ENCODE data around the gene CCDC51.
A peak's percentile ranks its signal among the peaks of the same experiment; 100 is the strongest.
"Not testable (repeated sequence)": the region's sequence is repeated elsewhere in the genome, so short reads cannot be mapped to it uniquely, and the experiment has no call there.

The CCDC51 gene

GRCh38 chr3:48439820-48440589 is at the start of gene CCDC51, which contains the start of gene TMA7:
TSS of gene CCDC51 (minus strand) at chr3:48440119. CDS start at chr3:48435128, 4,991 bp downstream.
TSS of gene TMA7 (plus strand) at chr3:48440257. CDS start at chr3:48440297, 40 bp downstream.
- DNase-seq: peak; percentile 98

- no peak for DNase-seq
Observed at GRCh38 chr3:48486952-48487351, 47.0 kb upstream of the CCDC51 start.

DNA sequence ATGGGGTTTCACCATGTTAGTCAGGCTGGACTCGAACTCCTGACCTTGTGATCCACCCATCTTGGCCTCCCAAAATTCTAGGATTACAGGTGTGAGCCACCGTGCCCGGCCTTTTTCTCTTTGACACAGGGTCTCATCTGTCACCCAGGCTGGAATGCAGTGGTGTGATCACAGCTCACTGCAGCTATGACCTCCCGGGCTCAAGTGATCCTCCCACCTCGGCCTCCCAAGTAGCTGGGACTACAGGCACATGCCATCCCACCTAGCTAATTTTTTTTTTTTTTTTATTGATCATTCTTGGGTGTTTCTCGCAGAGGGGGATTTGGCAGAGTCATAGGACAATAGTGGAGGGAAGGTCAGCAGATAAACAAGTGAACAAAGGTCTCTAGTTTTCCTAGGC is 42.9 kb upstream of the CCDC51 start:
- DNase-seq: not testable (repeated sequence)

DNA sequence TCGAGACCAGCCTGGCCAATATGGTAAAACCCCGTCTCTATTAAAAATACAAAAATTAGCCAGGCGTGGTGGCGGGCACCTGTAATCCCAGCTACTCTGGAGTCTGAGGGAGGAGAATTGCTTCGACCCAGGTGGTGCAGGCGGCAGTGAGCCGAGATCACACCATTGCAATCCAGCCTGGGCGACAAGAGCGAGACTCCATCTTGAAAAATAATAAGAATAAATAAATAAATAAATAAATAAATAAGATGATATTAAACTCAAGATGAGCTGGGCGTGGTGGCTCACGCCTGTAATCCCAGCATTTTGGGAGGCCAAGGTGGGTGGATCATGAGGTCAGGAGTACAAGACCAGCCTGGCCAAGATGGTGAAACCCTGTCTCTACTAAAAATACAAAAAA is 41.0 kb upstream of the CCDC51 start:
- not testable (repeated sequence) for DNase-seq

DNA sequence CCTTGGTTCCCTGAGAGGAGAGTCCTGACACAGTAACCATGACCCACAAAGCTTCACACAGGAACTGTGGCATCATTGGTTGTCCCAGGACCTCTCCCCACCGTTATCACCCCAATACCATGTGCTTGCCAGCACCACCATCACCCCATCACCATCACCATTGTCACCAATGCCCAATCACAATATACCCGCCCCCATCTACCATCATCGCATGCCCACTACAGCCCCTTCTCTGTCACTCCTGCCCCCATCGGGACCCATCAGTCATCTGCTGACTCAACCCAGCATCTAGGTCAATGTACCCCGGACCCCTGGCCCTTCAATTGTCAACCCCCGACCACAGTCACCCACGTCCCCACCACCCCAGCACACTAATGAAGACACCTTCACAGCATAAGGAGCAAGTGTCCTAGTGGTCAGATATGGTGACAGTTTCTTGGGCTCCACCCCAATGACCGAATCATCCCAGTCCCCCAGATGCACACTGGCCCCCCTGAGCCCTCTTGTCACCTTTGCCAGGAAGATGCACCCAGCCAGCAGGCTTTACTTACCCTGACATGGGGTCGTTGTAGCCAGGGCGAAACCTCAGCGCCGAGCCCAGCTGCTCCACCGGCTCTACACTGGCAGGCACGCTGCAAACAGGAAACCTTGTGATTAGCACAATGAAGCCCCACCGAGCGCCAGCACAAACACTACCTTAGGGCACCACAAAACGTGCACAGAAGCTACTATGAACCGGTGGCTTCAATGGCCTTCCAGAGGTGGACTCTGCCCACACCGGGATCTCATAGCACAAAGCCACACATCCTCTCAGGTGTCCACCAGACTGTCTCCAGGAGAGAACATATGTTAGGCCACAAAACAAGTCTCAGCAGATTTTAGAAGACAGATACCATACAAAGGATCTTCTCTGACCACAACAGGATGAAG is 39.0 kb upstream of the CCDC51 start:
- peak; percentile 69 for DNase-seq

DNA sequence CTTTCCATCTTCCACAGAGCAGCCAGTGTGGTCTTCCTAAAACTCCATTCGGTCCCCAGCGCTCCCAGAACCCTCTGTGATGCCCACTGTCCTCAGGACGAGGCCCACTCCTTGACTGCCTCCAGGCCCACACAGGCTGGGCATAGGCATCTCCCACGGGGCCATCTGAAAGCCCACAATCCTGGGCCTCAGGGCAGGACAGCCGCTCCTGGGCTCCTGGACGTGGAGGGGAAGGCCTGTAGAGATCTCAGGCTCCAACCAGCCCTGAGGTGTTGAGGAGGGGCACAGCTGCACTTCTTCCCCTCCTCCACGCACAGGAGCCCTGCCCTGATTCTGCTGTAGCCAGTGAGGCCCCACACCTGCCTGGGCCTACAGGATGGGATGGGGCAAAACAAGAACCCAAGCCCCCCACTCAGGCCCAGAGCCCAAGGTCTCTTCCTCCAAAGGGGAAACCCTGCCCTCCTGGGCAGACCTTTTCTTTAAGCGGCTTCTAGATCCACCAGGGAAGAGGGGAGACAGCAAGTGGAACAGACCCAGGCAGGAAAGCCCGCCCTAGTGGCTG is 38.1 kb upstream of the CCDC51 start:
- DNase-seq: no peak

DNA sequence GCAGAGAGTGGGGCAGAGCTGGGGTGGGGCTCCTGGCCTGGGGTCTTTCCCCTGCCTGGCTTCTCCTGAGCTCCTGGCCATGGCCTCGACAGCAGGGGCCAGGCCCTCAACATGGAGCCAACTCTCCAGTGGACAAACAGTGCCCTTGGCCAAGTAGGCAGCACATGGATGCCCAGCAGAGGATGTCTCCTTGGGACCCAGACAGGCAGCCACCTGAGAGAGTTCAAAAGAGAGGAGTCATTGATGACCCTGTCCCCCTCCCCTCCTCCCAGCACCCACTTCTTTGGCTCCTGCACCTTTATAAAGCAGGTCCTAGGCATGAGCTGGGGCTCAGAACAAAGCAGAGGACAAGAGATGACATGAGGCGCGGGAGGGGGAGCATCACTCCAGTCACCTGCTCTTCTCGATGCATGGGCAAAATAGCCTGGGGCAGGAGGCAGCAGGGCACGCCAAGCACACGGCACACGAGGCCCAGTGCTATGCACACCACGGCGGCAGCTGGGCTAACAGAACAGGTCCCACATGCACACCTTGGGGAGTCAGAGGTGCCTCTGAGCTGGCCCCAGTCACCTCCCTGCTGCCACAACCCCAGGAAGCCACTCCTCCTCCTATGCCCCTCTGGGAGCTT is 36.6 kb upstream of the CCDC51 start:
- no peak for DNase-seq

DNA sequence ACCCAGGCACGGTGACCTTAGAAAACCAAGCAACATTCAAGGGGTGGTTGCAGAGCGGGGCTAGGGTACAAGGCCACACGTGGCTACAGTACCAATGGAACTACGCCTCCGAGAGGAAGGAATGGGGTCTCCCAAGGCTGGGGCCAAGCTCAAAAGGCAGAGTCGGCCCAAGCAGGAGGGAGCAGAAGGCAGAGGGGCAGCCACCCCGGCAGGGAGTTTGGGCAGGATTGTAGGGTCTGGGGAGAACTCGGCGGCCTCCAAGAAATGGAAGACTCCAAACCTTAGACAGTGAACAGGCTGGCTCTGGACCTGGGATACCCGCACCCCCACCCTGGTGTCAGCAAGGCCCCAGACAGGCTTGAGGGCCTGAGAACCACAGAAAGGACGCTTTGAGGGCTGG is 35.3 kb upstream of the CCDC51 start:
- DNase-seq: no peak

GRCh38 chr3:48474619-48475018 is 34.7 kb upstream of the CCDC51 start:
- no peak for DNase-seq

GRCh38 chr3:48474031-48474430 is 34.1 kb upstream of the CCDC51 start:
- DNase-seq: not testable (repeated sequence)

- no peak for DNase-seq
Observed at GRCh38 chr3:48473617-48473952, 33.7 kb upstream of the CCDC51 start.

GRCh38 chr3:48472923-48473616 is 33.2 kb upstream of the CCDC51 start:
- DNase-seq: peak; percentile 97

DNA sequence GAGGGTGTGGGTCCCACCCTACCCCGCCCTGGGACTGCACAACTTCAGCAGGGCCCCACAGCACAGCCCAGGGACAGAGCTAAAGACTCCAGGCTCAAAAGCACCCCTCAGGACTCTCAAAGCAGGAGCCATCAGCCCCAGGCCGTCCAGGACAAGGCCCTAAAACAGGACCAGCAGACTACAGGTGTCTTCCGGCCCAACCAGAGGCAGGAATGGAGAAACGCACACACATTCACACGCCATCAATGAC is 32.7 kb upstream of the CCDC51 start:
- no peak for DNase-seq

GRCh38 chr3:48470286-48470685 is 30.4 kb upstream of the CCDC51 start:
- no peak for DNase-seq

DNA sequence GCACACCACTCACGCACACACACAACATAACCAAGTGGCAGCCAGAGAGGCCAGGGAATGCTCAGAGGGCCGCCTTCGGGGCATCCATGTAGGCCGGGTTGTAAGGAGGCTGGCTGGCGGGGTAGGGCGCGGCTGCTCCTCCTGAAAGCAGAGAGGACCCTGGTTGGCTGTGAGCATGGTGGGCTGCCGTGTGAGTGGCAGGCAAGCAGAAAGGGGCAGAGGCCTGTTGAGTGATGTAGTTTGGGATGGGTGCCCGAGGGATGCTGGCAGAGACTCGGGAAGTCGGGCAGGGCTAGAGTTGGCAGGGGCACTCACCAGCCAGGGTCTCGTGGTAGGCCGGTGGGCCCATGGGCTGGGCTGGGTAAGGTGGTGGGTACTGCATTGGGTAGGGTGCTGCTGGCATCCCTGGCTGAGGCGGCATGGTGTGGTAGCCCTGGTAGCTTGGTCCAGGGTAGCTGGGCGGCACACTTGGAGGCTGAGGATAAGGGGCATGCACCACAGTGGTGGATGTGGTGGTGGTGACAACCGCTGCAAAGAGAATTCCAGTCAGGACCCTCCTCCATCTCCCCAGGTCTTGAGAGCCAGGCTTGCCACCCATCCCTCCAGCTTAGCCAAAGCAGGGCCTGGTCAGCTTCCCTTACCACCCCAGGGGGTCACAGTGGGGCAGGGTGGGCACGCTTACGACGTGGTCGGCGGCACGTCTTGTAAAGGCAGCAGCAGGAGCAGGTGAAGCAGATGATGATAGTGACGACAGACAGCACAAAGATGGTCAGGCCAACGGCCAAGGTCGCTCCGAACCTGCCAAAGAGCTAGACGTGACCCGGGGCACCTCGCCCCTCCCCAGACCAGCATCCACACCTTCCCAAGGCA is 29.4 kb upstream of the CCDC51 start:
- DNase-seq: no peak

DNA sequence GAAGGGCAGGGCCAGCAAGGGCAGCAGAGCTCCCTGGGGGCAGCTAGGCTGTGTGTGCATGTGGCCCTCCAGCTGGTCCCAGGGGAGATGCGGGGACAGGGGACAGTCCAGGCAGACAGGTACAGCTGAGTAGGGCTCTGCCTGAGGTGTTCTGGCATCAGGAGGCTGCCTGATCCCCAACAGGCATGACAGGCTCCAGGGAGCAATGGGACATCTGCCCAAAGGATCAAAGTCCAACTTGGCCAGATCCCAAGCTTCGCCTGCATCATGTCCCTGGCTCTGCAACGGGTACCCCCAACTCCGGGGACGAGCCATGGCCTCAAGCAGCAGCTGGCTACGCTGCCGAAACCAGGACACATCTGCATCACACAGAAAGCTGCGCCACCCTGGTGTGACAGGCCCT is 28.4 kb upstream of the CCDC51 start:
- DNase-seq: no peak

DNA sequence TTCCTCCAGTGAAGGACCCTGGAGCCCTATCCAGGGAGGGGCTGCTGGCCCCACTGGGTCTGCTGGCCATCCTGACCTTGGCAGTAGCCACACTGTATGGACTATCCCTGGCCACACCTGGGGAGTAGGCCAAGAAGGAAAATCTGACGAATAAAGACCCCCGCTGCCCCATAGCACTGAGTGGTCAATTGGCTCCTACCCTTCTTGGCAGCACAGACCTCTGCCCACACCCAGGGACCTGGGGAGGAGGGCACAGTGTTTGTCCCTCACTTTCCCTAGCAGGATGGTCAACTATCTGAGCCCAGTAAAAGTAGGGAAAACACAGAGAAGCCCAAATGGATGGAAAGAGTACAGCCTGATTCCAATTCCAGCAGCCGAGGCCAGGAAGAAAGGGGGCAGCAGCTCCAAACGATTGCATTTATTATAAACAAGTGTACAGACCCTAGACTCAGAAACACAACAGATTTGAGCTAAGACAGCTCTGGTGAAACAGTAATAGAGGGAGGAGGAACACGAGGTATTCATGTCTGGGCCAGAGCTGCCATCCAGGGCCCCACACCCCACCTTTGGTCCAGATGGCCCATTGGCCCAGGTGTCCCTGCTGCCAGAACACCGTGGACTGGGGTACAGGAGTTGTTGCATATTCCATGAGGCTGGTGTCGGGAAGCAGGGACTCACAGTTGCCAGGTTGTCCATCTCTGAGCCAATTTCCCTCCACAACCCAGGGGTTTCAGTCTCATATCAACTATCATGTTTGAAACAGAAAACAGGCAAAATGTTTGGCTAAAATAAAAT is 27.8 kb upstream of the CCDC51 start:
- DNase-seq: no peak

DNA sequence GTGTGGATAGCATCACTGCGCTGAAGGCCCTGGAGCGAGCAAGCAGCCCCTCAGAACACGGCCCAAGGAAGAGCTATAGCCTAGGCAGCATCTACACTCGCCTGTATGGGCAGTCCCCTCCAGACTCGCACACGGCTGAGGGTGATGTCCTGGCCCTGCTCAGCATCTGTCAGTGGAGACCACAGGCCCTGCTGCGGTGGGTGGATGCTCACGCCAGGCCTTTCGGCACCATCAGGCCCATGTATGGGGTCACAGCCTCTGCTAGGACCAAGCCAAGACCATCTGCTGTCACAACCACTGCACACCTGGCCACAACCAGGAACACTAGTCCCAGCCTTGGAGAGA is 27.2 kb upstream of the CCDC51 start:
- DNase-seq: no peak

GRCh38 chr3:48466386-48467109 is 26.6 kb upstream of the CCDC51 start:
- DNase-seq: peak; percentile 40
